GM10266 (cell line): ENCODE measurements around the gene SPTLC2.
"Not testable (repeated sequence)": the region's sequence is repeated elsewhere in the genome, so short reads cannot be mapped to it uniquely, and the experiment has no call there.

Experiments
- DNase-seq: peaks from one replicate; pipeline ENCODE4 v3.0.0; 2012; ENCODE audit errors: extremely low spot score
- CTCF ChIP-seq: IDR thresholded peaks from 2 replicates; pipeline ENCODE4 v1.5.1; 2012; ENCODE audit warnings: mild to moderate bottlenecking, low read depth; ENCODE audit not compliant: control insufficient read depth, insufficient read depth; ENCODE audit errors: missing control alignments

Gene SPTLC2

GRCh38 chr14:77547512-77548180, 68.8 kb downstream of the SPTLC2 start:
- no peak for TF ChIP-seq CTCF
- DNase-seq: no peak

GRCh38 chr14:77545171-77545570, 71.3 kb downstream of the SPTLC2 start:
- not testable (repeated sequence) for DNase-seq

- no peak for DNase-seq
- TF ChIP-seq CTCF: no peak
Measured at GRCh38 chr14:77544571-77544970, 71.9 kb downstream of the SPTLC2 start.

GRCh38 chr14:77543637-77544334, 72.7 kb downstream of the SPTLC2 start:
- no peak for TF ChIP-seq CTCF
- DNase-seq: no peak

GRCh38 chr14:77543240-77543551, 73.2 kb downstream of the SPTLC2 start:
- TF ChIP-seq CTCF: no peak
- DNase-seq: no peak

GRCh38 chr14:77542421-77543239, 73.8 kb downstream of the SPTLC2 start:
- TF ChIP-seq CTCF: no peak

GRCh38 chr14:77541905-77542304, 74.5 kb downstream of the SPTLC2 start:
- no peak for TF ChIP-seq CTCF
- no peak for DNase-seq

More at GRCh38 chr14:77542421-77543239, 73.8 kb downstream of the SPTLC2 start:
- DNase-seq: no peak

GRCh38 chr14:77536951-77537350, 79.5 kb downstream of the SPTLC2 start:
- DNase-seq: not testable (repeated sequence)
